ENCODE results near the gene LRRIQ4.

GRCh38 chr3:169847896-169848295 lies 35.2 kb downstream of the LRRIQ4 start:
- no peak for TF ChIP-seq GATA2 (IDR thresholded peaks at IDR 0.05; ENCODE audit: low read depth, low read length)
- no peak for TF ChIP-seq GATA3 (IDR thresholded peaks at IDR 0.05; ENCODE audit: low read depth, low read length)
